ENCODE measurements around the gene SPDYE1. TPM values are rescaled to one million over a fixed set of nuclear protein-coding genes. Genes with fewer than 3 reads are reported as not detected.
"Not testable (repeated sequence)": the region's sequence is repeated elsewhere in the genome, so short reads cannot be mapped to it uniquely, and the experiment has no call there.

Gene SPDYE1
- not detected for total RNA-seq
- long read RNA-seq, partial matches to known transcripts: 0 of 2 reads
- long read RNA-seq, other reads (novel, unspliced or antisense): 2 of 2 reads

DNA sequence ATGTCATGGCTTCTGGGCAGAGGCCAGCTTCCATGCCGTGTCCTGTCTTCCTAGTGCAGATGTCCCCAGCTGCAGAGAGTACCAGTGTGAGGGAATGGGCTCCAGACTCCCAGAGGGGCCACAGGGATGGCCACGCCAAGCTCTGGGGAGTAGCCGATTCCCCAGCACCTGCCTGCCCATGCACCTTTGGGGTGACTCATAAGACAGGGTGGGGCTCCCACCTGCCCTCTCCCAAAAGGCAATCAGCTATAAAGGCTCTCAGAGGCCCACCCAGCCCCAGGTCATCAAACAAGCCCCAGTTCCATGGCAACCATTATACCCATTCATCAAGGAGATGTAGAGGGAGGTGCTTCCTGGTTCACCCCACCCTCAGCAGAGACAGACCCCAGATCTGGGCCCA, at the start of gene SPDYE1:
Gene SPDYE1 (plus strand): TSS at position 366 of the 400 bp plus-strand sequence. CDS start 2,053 bp downstream, outside the sequence.
- DNase-seq; ATAC-seq; intact Hi-C loops (cut with micrococcal nuclease): not testable (repeated sequence)

DNA sequence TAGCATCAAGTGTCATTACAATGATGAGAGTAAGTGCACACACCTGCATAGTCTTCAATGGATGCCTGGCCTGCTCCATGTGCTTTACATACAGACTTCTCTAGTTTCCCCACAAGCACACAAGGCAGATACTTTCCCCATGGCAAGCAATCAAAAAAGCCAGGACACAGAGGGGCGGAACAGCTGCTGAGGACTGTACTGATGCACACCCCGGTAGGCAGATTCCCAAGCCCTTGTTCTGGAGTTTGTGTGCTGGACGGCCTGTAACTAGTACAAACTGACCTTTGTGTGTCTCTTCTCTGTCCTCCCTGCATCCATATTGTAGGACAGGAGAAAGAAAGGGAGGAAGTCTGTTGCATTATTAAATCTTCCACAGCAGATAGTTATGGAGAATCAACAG, 45.7 kb upstream of the SPDYE1 start:
- DNase-seq (no peak), ATAC-seq (no peak)
- intact Hi-C loops (cut with micrococcal nuclease): no loop called here

DNA sequence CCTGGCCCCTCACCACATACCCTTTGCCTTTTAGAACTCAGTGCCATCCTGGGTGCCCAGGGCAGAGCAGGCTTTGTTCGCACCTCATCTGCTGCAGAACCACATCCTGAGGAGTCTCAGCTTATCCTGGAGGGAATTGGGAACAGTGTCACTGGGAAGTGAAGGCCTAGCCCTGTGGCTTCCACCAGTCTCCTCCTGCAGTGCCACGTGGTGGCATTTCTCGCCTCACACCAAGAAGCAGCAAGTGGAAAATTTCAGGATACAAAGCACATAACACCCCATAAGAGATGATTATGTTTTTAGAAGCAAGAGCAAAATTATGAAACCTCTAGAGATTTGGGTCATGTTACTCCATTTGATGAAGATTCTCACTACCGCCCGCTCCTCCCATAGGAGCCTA, 44.6 kb upstream of the SPDYE1 start:
- no peak for ATAC-seq
- intact Hi-C loops (cut with micrococcal nuclease): no loop called here
- DNase-seq: no peak

DNA sequence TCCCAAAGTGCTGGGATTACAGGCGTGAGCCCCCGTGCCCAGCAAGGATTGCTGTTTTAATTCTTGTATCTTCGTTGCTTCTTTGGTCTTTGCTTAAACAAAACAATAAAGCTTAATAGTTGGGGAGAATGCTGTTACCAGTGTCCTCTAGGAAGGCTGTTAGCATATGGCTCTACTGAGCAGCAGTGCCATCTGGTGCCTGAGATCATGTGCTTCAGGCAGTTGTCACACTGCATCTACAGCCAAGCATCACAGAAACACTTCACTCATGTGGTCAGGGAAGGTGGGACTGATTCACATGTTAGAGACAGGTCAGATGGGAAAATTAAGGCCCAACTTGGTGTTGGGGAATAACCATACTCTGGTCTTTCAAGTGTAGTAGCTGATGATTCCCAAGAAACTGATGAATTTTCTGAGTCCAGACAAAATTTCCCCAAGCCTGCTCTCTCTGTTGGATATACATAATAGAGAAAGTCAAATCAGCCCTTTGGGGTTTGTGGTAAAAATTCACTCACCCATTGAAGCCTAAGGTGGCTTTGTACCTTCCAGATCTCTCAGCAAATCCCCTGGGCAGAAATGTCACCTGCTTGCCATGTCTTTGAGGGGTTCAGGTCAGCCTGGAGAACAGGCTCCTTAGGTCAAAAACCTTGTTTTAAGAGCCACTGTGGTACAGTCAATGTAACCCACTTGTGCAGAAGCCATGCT, 43.0 kb upstream of the SPDYE1 start:
- ATAC-seq (peak; percentile 71), DNase-seq (no peak)
- intact Hi-C loops (cut with micrococcal nuclease): no loop called here

- intact Hi-C loops (cut with micrococcal nuclease): no loop called here
- no peak for ATAC-seq
- DNase-seq: no peak
Measured at GRCh38 chr7:43956027-43956426, 41.7 kb upstream of the SPDYE1 start.

GRCh38 chr7:43960933-43961332, 36.8 kb upstream of the SPDYE1 start:
- ATAC-seq (no peak), DNase-seq (no peak)
- intact Hi-C loops (cut with micrococcal nuclease): no loop called here

- ATAC-seq; intact Hi-C loops (cut with micrococcal nuclease); DNase-seq: not testable (repeated sequence)
Measured at GRCh38 chr7:43966392-43966791, 31.3 kb upstream of the SPDYE1 start.

DNA sequence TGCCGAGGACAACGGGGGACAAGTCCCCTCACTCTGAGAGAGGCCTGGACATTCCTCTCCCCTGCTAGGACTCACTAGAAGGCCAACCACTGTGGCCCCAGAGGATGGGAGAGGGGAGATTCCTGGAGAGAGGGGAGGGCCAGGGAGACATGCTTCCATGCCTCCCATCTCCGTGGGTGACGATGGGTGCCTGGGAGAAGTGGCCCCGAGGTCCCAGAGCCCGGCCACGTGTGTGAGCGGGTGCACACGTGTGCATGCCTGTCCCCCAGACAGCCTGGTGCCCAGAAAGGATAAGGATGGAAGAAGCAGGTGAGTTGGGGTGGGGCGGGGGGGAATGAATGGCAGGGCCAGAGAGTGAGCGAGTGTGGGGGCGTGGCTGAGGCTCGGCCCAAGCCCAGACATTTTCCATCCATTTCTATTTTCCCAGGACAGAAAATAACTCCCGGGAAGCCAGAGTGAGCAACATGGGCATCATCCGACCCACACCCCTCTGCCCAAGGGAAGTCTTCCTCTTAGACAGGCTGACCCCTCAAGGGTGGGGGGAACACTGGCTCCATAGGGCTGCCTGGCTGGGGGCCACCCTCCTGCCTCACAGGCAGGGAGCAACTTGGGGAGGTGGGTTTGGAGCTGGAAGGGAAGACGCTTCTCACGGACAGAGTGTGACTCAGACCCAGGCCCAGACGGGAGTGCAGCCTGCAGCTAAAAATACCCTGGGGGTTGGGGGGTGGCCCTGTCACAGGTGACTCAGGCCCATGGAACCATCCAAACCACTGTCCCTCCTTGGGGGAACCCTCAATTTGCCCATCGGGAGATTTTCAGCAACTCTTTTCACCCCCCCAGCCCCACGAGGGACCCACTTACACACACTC, 29.3 kb upstream of the SPDYE1 start:
- intact Hi-C loops (cut with micrococcal nuclease); DNase-seq: not testable (repeated sequence)
- ATAC-seq: peak; percentile 19

GRCh38 chr7:43969586-43969985, 28.1 kb upstream of the SPDYE1 start:
- ATAC-seq; DNase-seq; intact Hi-C loops (cut with micrococcal nuclease): not testable (repeated sequence)

GRCh38 chr7:43970698-43971097, 27.0 kb upstream of the SPDYE1 start:
- DNase-seq; ATAC-seq; intact Hi-C loops (cut with micrococcal nuclease): not testable (repeated sequence)

DNA sequence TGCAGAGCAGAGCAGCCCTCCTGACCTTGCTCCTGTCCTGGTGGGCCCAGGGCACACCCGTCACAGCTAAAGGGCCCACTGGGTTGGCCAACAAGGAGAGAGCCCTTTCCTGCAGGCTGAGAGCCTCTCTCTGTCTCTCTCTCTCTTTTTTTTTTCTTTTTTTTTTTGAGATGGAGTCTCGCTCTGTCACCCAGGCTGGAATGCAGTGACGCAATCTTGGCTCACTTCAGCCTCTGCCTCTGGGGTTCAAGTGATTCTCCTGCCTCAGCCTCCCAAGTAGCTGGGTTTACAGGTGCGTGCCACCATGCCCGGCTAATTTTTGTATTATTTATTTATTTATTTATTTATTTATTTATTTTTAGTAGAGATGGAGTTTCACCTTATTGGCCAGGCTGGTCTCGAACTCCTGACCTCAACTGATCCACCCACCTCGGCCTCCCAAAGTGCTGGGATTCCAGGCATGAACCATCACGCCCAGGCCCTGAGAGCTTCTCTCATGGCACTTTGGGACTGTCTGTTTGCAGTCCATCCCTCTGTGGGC, 23.6 kb upstream of the SPDYE1 start:
- intact Hi-C loops (cut with micrococcal nuclease); ATAC-seq; DNase-seq: not testable (repeated sequence)

- ATAC-seq: peak; percentile 12
- DNase-seq; intact Hi-C loops (cut with micrococcal nuclease): not testable (repeated sequence)
Measured at GRCh38 chr7:43974725-43975482, 22.8 kb upstream of the SPDYE1 start.

DNA sequence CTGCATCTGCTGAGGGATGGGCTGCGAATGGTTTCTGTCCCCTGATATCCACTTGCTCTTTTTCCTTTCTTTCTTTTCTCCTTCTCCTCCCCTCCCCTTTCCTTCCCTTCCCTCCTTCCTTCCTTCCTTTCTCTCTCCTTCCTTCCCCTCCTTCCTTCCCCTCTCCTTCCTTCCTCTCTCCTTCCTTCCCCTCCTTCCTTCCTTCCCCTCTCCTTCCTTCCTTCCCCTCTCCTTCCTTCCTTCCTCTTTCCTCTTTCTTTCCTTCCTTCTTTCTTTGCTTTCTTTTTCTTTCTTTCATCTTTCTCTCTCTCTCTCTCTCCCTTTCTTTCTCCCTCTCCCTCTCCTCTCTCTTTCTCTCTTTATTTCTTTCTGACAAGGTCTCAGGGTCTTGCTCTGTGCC, 20.2 kb upstream of the SPDYE1 start:
- intact Hi-C loops (cut with micrococcal nuclease): no loop called here
- no peak for ATAC-seq
- no peak for DNase-seq

DNA sequence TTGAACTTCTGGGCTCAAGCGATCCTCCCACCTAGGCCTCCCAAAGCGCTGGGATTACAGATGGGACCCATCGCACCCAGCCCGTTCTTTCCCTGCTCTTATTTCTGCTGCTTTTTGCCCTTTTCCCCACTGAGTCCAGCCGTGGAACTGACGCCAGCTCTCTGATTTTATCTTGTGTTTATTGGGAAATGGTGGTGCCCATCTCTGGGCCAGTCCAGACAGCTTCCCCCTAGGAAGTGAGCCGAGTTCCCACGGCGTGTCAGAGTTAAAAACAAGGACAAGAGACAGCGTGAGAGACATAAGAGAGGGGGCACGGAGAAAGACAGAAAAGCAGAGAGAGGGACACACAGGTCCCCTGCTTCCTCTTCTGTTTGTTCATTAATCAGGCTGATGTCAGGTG, 19.6 kb upstream of the SPDYE1 start:
- intact Hi-C loops (cut with micrococcal nuclease); DNase-seq; ATAC-seq: not testable (repeated sequence)

- ATAC-seq; intact Hi-C loops (cut with micrococcal nuclease): not testable (repeated sequence)
Measured at GRCh38 chr7:43982848-43983247, 14.8 kb upstream of the SPDYE1 start.

DNA sequence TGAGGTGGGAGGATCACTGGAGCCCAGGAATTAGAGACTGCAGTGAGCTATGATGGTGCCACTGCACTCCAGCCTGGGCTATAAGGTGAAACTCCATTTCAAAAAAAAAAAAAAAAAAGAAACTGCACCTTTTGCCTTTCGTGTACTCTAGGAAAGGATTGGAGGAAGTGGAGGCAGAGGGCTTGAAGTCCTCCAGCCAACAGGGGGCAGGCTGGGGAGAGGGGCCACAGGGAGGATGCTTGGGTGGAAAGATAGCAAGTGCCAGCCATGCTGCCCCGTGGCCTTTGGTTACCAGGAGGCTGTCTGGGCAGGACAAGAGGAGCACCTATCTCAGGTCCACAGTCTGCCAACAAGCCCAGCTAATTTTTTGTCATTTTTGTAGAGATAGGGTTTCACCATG, 14.0 kb upstream of the SPDYE1 start:
- intact Hi-C loops (cut with micrococcal nuclease); DNase-seq; ATAC-seq: not testable (repeated sequence)

More at GRCh38 chr7:43982848-43983247, 14.8 kb upstream of the SPDYE1 start:
- DNase-seq: not testable (repeated sequence)

DNA sequence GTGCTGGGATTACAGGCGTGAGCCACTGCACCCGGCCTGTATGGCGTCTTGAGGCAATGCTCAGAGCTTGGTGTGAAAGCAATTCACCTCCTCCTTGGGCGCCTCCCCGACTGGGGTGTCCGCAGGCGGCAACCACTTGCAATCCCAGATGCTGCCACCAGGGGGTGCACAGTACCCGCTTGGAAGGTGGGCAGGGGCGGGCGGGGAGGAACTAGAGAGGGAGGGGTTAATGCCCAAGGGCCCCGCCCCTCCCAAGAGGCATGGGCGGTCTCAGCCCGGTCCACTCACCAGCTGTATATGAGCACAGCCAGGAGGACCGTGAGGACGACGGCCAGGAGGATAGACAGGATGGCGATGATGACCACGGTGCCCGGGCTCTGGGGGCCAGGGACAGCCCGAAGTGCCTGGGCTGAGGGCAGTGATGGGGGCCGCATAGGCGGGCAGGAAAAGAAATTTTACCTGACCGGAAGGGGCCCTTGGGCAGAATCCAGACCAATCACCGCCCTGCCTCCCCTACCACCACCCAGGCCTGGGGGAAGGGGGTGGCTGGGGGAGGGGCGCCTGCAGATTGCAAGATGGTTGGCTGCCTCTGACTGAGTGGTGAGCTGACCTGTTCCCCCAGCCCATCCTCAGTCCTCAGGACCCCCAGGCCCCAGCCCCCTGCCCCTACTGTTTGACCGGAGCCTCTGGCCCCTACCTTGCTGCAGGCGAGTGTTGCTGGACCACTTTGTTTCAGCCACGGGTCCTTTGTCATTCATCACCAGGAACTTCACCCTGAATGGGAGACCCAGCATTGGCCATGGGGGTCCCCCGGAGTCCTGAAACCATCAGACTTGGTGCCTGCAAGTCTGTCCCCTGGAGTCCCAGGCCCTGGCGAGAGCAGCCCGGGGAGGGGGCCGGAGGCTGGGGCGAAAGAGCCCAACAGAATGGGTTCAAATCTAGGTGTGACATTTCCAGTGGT, 11.5 kb upstream of the SPDYE1 start:
- intact Hi-C loops (cut with micrococcal nuclease): not testable (repeated sequence)
- peak; percentile 82 for DNase-seq
- peak; percentile 78 for ATAC-seq

- ATAC-seq; DNase-seq; intact Hi-C loops (cut with micrococcal nuclease): not testable (repeated sequence)
Measured at GRCh38 chr7:43987476-43987875, 10.2 kb upstream of the SPDYE1 start.

All from left ventricle myocardium superior (tissue), 1 donor.